SK-N-MC (cell line): Measurements from ENCODE around the gene IL17RA.

Source experiments
- DNase-seq: peaks from one replicate; pipeline ENCODE4 v3.0.0-alpha.2; 2011; ENCODE audit warnings: low read depth, low spot score
- H3K27ac ChIP-seq: fragments of 200-600 bp; sonication (generic); 2 replicates; pipeline ENCODE4 v1.5.1; 2016; ENCODE audit warnings: mixed run types
- H3K36me3 ChIP-seq: fragments of 200-600 bp; sonication (generic); 2 replicates; pipeline ENCODE4 v1.6.1; 2017; ENCODE audit warnings: antibody characterized with exemption, low read length, mixed read lengths; ENCODE audit not compliant: insufficient read depth
- H3K4me3 ChIP-seq: fragments of 200-600 bp; sonication (generic); 2 replicates; pipeline ENCODE4 v1.5.1; 2016
- H3K9ac ChIP-seq: fragments of 200-600 bp; sonication (generic); 2 replicates; pipeline ENCODE4 v1.8.0; 2017; ENCODE audit warnings: mixed run types, mixed read lengths; ENCODE audit not compliant: insufficient read length
- H3K9me3 ChIP-seq: fragments of 200-600 bp; sonication (generic); 2 replicates; pipeline ENCODE4 v1.6.1; 2017; ENCODE audit warnings: low read depth, mild to moderate bottlenecking, antibody characterized with exemption, low read length, moderate library complexity, mixed read lengths
- EZH2 ChIP-seq: fragments of 200-600 bp; sonication (generic); IDR thresholded peaks from one replicate; pipeline ENCODE4 v1.6.1; 2017; ENCODE audit warnings: antibody characterized with exemption
- FOXP2 ChIP-seq: optimal IDR thresholded peaks from 2 replicates; pipeline ENCODE3; 2011; ENCODE audit warnings: mild to moderate bottlenecking, moderate library complexity; ENCODE audit not compliant: insufficient read depth; ENCODE audit errors: extremely low read length, control extremely low read depth
- POLR2AphosphoS5 ChIP-seq: IDR thresholded peaks from 2 replicates; pipeline ENCODE4 v1.6.1; 2012; ENCODE audit warnings: mild to moderate bottlenecking, low read depth, low read length, borderline replicate concordance

The IL17RA gene

GRCh38 chr22:17149076-17149815 is 64.4 kb downstream of the IL17RA start:
- Histone ChIP-seq H3K27ac (no peak overlapping the region), H3K36me3 (peaks cover 17% of the 10 kb centered on the region; the same call in 1 of the 2 replicates), H3K9ac (no peak overlapping the region), H3K9me3 (no peaks in the 10 kb centered on the region), H3K4me3 (no peak overlapping the region)
- DNase-seq, result no peak
- no peak for TF ChIP-seq FOXP2
- no peak for TF ChIP-seq POLR2AphosphoS5
- no peak for TF ChIP-seq EZH2

- Histone ChIP-seq H3K27ac (no peak overlapping the region), H3K36me3 (peaks cover 19% of the 10 kb centered on the region), H3K9me3 (no peaks in the 10 kb centered on the region), H3K9ac (no peak overlapping the region), H3K4me3 (no peak overlapping the region)
- TF ChIP-seq FOXP2 (no peak), POLR2AphosphoS5 (no peak), EZH2 (no peak)
- no peak for DNase-seq
Observed at GRCh38 chr22:17152340-17152739, 67.5 kb downstream of the IL17RA start.

GRCh38 chr22:17152971-17153370 is 68.2 kb downstream of the IL17RA start:
- Histone ChIP-seq H3K9me3 (no peaks in the 10 kb centered on the region), H3K36me3 (peaks cover 20% of the 10 kb centered on the region)
- TF ChIP-seq FOXP2, result no peak
- TF ChIP-seq EZH2, result no peak
- no peak for TF ChIP-seq POLR2AphosphoS5

GRCh38 chr22:17155941-17156340 is 71.1 kb downstream of the IL17RA start:
- Histone ChIP-seq H3K4me3 (0 out of 2 replicates have a peak overlapping the region, but pooled peaks have one; percentile 24), H3K27ac (no peak overlapping the region), H3K9ac (no peak overlapping the region), H3K36me3 (peaks cover 8% of the 10 kb centered on the region), H3K9me3 (no peaks in the 10 kb centered on the region)
- TF ChIP-seq FOXP2, result no peak
- no peak for TF ChIP-seq EZH2
- DNase-seq, result no peak

More at GRCh38 chr22:17152971-17153370, 68.2 kb downstream of the IL17RA start:
- DNase-seq, result no peak
- Histone ChIP-seq H3K9ac (no peak overlapping the region), H3K27ac (no peak overlapping the region), H3K4me3 (no peak overlapping the region)

- DNase-seq, result no peak
- Histone ChIP-seq H3K36me3 (peaks cover 8% of the 10 kb centered on the region), H3K27ac (no peak overlapping the region), H3K4me3 (peak overlapping the region; percentile 90), H3K9me3 (no peaks in the 10 kb centered on the region), H3K9ac (no peak overlapping the region)
- no peak for TF ChIP-seq EZH2
- no peak for TF ChIP-seq FOXP2
- TF ChIP-seq POLR2AphosphoS5, result no peak
Observed at GRCh38 chr22:17157714-17158113, 72.9 kb downstream of the IL17RA start.

DNA sequence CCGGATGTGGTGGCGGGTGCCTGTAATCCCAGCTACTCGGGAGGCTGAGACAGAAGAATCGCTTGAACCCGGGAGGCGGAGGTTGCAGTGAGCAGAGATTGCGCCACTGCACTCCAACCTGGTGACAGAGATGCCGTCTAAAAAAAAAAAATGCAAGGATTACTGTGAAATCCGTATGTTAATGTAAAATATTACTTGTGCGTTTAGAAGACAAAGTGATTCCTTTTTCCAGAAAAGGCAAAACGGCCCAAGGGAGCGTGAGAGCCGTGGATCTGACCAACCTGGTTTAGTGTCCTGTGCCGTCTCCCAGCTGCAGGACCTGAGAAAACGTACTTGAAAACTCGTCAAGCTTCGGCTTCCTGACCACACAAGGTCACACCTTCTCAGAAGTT is 73.4 kb downstream of the IL17RA start:
- Histone ChIP-seq H3K36me3 (peaks cover 8% of the 10 kb centered on the region), H3K9me3 (no peaks in the 10 kb centered on the region), H3K9ac (peak overlapping the region; percentile 97), H3K4me3 (peak overlapping the region; percentile 90), H3K27ac (no peak overlapping the region)
- no peak for DNase-seq
- TF ChIP-seq FOXP2, result no peak
- no peak for TF ChIP-seq POLR2AphosphoS5
- no peak for TF ChIP-seq EZH2

DNA sequence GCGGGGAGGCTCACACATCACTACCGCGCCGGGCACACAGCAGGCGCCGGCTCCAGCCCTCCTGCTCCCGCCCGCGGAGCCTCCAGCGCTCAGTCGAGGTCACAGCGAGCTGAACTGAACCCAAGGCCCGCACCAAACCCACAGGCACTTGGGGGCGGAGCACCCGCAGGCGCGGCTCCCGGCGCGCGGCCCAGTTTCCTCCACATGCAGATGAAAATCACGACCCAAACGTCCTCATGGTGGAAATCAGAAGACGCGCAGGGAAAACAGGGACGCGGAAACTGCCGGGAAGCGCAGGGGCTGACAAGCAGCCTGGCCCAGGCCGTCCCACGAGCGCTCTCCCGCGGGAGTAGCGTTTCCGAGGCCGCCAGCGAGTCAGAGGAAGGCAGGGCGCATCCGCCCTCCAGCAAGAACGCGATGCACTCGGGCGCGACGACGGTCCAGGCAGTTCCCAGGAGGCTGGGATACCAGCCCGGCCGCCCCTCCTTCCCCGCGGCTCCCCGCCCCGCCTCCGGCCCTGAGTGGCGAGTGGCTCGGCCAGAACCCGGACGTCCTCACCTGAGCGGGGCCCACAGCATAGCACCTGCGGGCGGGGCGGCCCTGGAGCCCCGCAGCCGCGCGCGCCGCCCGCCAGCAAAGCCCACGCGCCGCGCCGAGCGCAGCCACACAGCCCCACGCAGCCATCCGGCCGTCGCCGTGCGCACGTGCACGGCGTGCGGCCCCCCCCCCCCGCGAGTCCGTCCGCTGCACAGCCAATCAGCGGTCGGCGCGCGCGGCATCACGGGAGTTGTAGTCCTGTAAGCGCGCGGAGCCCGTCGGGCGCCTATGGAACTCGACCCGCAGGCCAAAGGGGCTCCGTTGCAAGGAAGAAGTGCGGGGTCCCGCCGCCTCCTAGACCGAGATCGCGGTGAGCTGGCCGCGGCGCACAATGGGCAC is 74.0 kb downstream of the IL17RA start, which contains the start of gene HDHD5:
HDHD5 (minus strand) TSS at position 710 of the 936 bp plus-strand sequence; CDS start at position 684, 26 bp downstream.
- no peaks in the 10 kb centered on the region for H3K9me3 ChIP-seq
- peaks cover 8% of the 10 kb centered on the region for H3K36me3 ChIP-seq
- H3K27ac ChIP-seq, result peak within 1 kb of the TSS; percentile 81
- H3K4me3 ChIP-seq, result peak within 1 kb of the TSS; percentile 90
- TF ChIP-seq FOXP2 (no peak), POLR2AphosphoS5 (peak; percentile 48; the same call in 1 of the 2 replicates)
- DNase-seq, result no peak
- H3K9ac ChIP-seq, result peak within 1 kb of the TSS; percentile 97

- no peaks in the 10 kb centered on the region for H3K9me3 ChIP-seq
- H3K9ac ChIP-seq, result peak overlapping the region; percentile 97
- peaks cover 8% of the 10 kb centered on the region for H3K36me3 ChIP-seq
- H3K4me3 ChIP-seq, result peak overlapping the region; percentile 90
- H3K27ac ChIP-seq, result peak overlapping the region; percentile 81
- DNase-seq, result no peak
- TF ChIP-seq FOXP2, result no peak
- TF ChIP-seq POLR2AphosphoS5, result no peak
- TF ChIP-seq EZH2, result no peak
Observed at GRCh38 chr22:17159504-17159951, 74.7 kb downstream of the IL17RA start.
